OCI-LY7 (cell line): Measurements from ENCODE around the gene PIM3. TPM values are rescaled to one million over a fixed set of nuclear protein-coding genes. Genes with fewer than 3 reads are reported as not detected.

Experiments used
- BruUV-seq: library from RNA; stranded (reverse); fragments of 400-500 nt; replicated peaks from 2 replicates; lab custom pipeline; 2021; lab: Mats Ljungman, UMichigan
- CTCF ChIA-PET: fragments of 300-600 bp; sonication (Branson Sonifier 250); formaldehyde crosslinking; loops from one replicate; lab custom pipeline; 2022; ENCODE audit warnings: antibody characterized with exemption; ENCODE audit not compliant: unreplicated experiment; lab: Charles Lee
- POLR2A ChIA-PET: fragments of 300-600 bp; sonication (Branson Sonifier 250); formaldehyde crosslinking; loops from one replicate; lab custom pipeline; 2022; ENCODE audit warnings: antibody characterized with exemption; lab: Charles Lee
- DNase-seq: peaks from one replicate; pipeline ENCODE4 v3.0.0-alpha.2; 2015; ENCODE audit warnings: low spot score
- H2AFZ ChIP-seq: fragments of 200-600 bp; sonication (generic), shearing (Covaris generic); 2 replicates; pipeline ENCODE4 v1.6.1; 2014; ENCODE audit warnings: mild to moderate bottlenecking, antibody characterized with exemption, low read length, moderate library complexity
- H3K27ac ChIP-seq: fragments of 200-600 bp; sonication (generic); 2 replicates; pipeline ENCODE4 v1.5.1; 2014; ENCODE audit warnings: mixed run types, low read depth, mild to moderate bottlenecking, moderate library complexity, low read length, inconsistent platforms; ENCODE audit not compliant: poor library complexity, severe bottlenecking
- H3K36me3 ChIP-seq: fragments of 200-600 bp; sonication (generic); 2 replicates; pipeline ENCODE4 v1.6.1; 2014; ENCODE audit warnings: mild to moderate bottlenecking, antibody characterized with exemption, low read length, moderate library complexity, mixed read lengths; ENCODE audit not compliant: insufficient read depth
- H3K4me1 ChIP-seq: fragments of 200-600 bp; sonication (generic); 2 replicates; pipeline ENCODE4 v1.5.1; 2014; ENCODE audit warnings: mild to moderate bottlenecking, low read length; ENCODE audit not compliant: insufficient read depth, poor library complexity, severe bottlenecking
- H3K4me2 ChIP-seq: fragments of 200-600 bp; sonication (generic); 2 replicates; pipeline ENCODE4 v1.6.1; 2014; ENCODE audit warnings: mild to moderate bottlenecking, low read length
- H3K4me3 ChIP-seq: fragments of 200-600 bp; sonication (generic); 2 replicates; pipeline ENCODE4 v1.5.1; 2014; ENCODE audit warnings: mild to moderate bottlenecking, low read depth, low read length; ENCODE audit not compliant: poor library complexity, severe bottlenecking
- H3K79me2 ChIP-seq: fragments of 200-600 bp; sonication (generic); 2 replicates; pipeline ENCODE4 v1.6.1; 2016; ENCODE audit warnings: low read depth, mild to moderate bottlenecking, low read length, moderate library complexity, mixed read lengths; ENCODE audit not compliant: insufficient read depth
- H3K9me2 ChIP-seq: fragments of 200-600 bp; sonication (generic); 2 replicates; pipeline ENCODE4 v1.6.1; 2016; ENCODE audit warnings: mild to moderate bottlenecking, low read length, mixed read lengths; ENCODE audit not compliant: insufficient read depth
- H3K9me3 ChIP-seq: fragments of 200-600 bp; sonication (generic); 2 replicates; pipeline ENCODE4 v1.6.1; 2014; ENCODE audit warnings: mild to moderate bottlenecking, mixed run types, low read length, mixed read lengths
- H4K20me1 ChIP-seq: fragments of 200-600 bp; sonication (generic); 2 replicates; pipeline ENCODE4 v1.6.1; 2014; ENCODE audit warnings: mild to moderate bottlenecking, antibody characterized with exemption, low read length, moderate library complexity, mixed read lengths; ENCODE audit not compliant: insufficient read depth
- EZH2phosphoT487 ChIP-seq: fragments of 200-600 bp; sonication (generic); IDR thresholded peaks from 2 replicates; pipeline ENCODE4 v1.6.1; 2018; ENCODE audit warnings: low read depth, borderline replicate concordance, mild to moderate bottlenecking, mixed run types, antibody characterized with exemption, low read length, moderate library complexity, mixed read lengths
- intact Hi-C: fragments of 100-400 bp; cut with micrococcal nuclease; formaldehyde crosslinking; loops from one replicate; pipeline ENCODE4 v1.10.0; 2022; ENCODE audit not compliant: unreplicated experiment
- total RNA-seq, 2 experiments: library from RNA; depleted of rRNA in 1 of 2; stranded (reverse); fragments of >200 nt in 1 of 2; shearing (Covaris generic) in 1 of 2; gene quantifications; 2 replicates each; pipeline ENCODE4 v1.2.3, GENCODE V29; 2014 to 2022
- TF ChIP-seq, protein P1 (sequence below): fragments of 200-600 bp; sonication (generic); conservative IDR thresholded peaks from 2 replicates; pipeline ENCODE4 v1.5.1; 2014; ENCODE audit warnings: mild to moderate bottlenecking, antibody characterized with exemption, low read length, moderate library complexity, mixed read lengths

PIM3 gene
- total RNA-seq, 2 experiments from 2014 or later: 60.5 to 81.7 TPM

DNA sequence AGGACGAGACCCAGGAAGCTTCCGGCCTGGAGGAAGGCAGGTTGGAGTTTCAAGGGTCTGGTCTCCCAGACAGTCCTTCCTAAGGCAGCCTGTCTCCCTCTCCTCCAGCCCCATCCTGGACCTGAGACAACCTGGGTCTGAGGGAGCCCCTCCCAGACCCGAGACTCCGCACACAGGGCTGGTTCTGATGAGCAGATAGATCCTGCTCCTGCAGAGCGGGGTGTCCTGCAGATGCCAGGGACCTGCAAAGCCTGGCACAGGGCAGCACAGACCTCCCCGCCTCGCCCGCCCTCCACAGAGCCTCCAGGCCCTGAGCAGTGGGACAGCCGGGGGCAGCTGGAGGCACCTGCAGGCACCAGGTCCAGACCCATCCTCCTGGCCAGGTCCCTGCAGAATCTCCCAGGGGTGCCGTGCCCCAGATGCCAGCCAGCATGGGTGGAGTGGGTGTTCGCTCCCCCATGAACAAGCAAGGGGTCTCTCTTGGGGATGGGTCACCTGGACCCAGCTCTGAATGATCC lies 7.8 kb downstream of the PIM3 start:
- Histone ChIP-seq H3K79me2 (peaks cover 7% of the 10 kb centered on the region; the same call in 1 of the 2 replicates), H3K4me2 (no peak overlapping the region), H3K27ac (no peak overlapping the region), H3K9me3 (no peaks in the 10 kb centered on the region; the same call in 1 of the 2 replicates), H4K20me1 (0 out of 2 replicates have a peak, but pooled peaks cover 4% of the 10 kb centered on the region), H3K9me2 (no peaks in the 10 kb centered on the region), H3K4me1 (peaks cover 48% of the 10 kb centered on the region), H2AFZ (no peak overlapping the region), H3K4me3 (no peak overlapping the region), H3K36me3 (peaks cover 21% of the 10 kb centered on the region)
- no TSS peak for BruUV-seq
- intact Hi-C loops: no loop called here
- ChIA-PET CTCF (no interaction called here), POLR2A (no interaction called here)
- DNase-seq: no peak
- TF ChIP-seq EZH2phosphoT487: no peak
- TF ChIP-seq, protein P1, sequence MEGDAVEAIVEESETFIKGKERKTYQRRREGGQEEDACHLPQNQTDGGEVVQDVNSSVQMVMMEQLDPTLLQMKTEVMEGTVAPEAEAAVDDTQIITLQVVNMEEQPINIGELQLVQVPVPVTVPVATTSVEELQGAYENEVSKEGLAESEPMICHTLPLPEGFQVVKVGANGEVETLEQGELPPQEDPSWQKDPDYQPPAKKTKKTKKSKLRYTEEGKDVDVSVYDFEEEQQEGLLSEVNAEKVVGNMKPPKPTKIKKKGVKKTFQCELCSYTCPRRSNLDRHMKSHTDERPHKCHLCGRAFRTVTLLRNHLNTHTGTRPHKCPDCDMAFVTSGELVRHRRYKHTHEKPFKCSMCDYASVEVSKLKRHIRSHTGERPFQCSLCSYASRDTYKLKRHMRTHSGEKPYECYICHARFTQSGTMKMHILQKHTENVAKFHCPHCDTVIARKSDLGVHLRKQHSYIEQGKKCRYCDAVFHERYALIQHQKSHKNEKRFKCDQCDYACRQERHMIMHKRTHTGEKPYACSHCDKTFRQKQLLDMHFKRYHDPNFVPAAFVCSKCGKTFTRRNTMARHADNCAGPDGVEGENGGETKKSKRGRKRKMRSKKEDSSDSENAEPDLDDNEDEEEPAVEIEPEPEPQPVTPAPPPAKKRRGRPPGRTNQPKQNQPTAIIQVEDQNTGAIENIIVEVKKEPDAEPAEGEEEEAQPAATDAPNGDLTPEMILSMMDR: no peak

DNA sequence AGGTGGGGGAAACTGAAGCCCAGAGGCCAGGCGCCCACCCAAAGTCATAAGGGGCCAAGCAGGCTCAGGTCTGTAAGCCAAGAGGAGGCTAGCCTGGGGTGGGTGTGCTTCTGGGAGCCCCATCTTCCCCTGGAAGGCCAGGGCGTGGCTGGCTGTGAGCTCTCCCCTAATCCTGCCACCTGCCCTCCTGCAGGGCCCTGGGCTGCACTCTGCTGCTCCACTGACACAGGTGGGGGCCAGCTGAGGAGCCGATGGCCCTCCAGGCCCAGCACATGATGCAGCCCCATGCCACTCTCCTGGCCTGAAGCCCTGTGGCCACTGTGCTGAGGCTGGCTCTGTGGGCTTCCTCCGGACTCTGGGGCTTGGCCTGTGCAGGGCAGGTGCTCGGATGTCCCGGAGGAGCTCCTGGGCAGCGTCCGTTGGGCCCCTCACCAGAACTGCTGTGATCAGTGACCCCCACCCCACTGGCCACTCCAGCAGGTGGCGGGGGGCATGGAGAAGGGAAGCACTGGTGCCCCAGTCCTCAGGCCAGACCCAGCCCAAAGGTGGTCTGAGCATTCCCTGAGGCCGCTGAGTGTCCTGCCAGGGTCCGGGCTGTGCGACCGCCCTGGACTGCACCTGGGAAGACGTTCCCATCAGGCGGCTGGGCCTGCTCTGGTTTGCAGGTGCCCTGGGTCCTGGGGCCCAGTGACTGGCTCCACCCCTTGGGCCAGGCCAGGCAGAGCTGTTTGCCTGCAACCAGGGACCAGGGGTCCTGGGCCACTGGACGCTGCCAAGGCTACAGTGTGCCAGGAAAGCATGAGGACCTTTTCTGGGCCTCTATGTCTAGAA lies 8.5 kb downstream of the PIM3 start:
- H4K20me1 ChIP-seq: 0 out of 2 replicates have a peak, but pooled peaks cover 4% of the 10 kb centered on the region
- peaks cover 15% of the 10 kb centered on the region for H3K36me3 ChIP-seq
- H3K4me1 ChIP-seq: peaks cover 42% of the 10 kb centered on the region
- no peak overlapping the region for H3K27ac ChIP-seq
- BruUV-seq: no TSS peak
- no peaks in the 10 kb centered on the region for H3K9me2 ChIP-seq
- intact Hi-C loops: no loop called here
- CTCF ChIA-PET: no interaction called here
- DNase-seq: no peak
- H3K4me3 ChIP-seq: no peak overlapping the region
- no peak overlapping the region for H2AFZ ChIP-seq
- peaks cover under 1% of the 10 kb centered on the region; the same call in 1 of the 2 replicates for H3K79me2 ChIP-seq
- H3K9me3 ChIP-seq: no peaks in the 10 kb centered on the region; the same call in 1 of the 2 replicates
- POLR2A ChIA-PET: no interaction called here
- no peak overlapping the region for H3K4me2 ChIP-seq
- no peak for TF ChIP-seq EZH2phosphoT487
- TF ChIP-seq, protein P1: no peak
